Stimulated activated CD8-positive, alpha-beta memory T cell treated with anti-CD3 and anti-CD28 coated beads, Interleukin-7, amount 100 ng/mL, for 24 hours (primary cell): ENCODE measurements around the gene P2RY6.

Experiments
- DNase-seq: peaks from one replicate; pipeline ENCODE4 v3.0.0-alpha.2; 2020; ENCODE audit warnings: low read depth

P2RY6 gene

GRCh38 chr11:73317803-73318202 lies 45.7 kb downstream of the P2RY6 start:
- DNase-seq: no peak

- DNase-seq: no peak
These were observed 46.4 kb downstream of the P2RY6 start for GRCh38 chr11:73318501-73319011.

DNA sequence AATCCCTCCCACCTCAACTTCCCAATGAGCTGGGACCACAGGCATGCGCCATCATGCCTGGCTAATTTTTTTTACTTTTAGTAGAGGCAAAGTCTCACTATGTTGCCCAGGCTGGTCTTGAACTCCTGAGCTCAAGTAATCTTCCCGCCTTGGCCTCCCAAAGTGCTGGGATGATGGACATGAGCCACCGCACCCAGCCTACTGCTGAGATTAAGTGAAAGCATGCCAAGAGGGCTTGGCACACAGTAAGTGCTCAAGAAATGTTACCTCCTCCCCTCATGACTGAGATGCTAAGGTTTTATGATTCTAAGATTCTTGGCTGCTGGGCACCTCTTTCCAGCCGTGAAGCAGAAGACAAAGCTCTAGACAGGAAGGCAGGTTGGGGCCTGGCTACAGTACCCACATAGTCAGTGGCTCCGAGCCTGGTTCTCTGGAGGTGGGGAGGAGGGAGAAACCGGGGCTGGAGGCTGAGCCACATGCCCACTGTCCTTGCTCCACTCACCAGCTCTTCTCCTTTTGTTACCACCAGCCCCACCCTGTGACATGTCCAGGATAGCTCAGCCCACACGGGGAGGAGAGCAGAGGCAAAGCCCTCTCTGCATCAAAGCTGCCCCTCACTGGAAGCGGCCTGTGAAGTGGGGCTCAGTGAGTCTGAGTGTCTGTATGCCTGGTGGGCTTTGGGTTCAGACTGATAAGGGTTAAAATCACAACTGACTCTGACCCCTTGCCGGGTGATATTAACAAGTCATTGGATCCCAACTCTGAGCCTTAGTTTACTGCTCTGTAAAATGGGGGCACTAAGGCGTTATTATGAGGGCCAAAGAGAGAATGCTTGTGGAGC lies 48.8 kb downstream of the P2RY6 start:
- no peak for DNase-seq

- no peak for DNase-seq
These were observed 49.7 kb downstream of the P2RY6 start for GRCh38 chr11:73321604-73322381.

GRCh38 chr11:73322382-73323306 lies 50.5 kb downstream of the P2RY6 start:
- no peak for DNase-seq

DNA sequence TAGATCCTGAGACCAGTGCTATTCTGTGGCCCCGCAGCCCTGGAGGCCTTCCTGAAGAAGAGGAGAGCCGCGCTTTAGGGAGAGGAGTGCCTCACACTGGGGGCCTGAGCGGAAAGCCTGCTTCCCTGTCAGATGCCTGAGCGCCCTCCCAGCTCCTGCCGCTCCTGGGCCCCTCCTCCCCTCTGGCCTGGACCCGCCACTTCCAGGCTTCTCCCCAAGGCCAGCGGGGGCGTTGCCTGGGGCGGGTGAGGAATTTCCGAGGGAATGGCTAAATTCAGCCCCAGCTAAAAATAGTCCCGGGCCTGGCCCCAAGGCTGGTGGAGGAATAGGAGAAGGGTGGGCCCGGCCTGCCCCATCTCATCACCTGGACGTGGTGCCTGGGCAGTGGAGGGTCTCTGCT lies 51.3 kb downstream of the P2RY6 start:
- DNase-seq: no peak

DNA sequence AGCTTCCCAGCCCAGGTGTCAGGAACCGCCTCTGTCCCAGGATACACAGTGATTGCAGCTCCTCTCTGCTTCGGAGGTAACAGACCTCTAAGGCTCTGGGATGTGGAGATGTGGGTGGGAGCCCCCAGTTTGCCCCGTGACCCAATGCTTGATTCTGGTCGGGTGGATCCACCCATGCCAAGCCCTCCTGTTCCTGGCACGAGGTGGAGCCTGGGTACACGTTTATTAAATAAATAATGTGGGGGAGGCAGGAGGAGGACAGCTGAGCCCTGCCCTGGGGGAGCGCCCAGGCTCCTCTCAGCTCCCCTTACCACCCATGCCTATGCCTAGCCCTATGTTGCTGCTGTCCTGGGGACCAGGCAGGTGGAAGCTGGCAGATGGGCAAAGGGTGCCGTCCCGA lies 52.0 kb downstream of the P2RY6 start:
- no peak for DNase-seq

DNA sequence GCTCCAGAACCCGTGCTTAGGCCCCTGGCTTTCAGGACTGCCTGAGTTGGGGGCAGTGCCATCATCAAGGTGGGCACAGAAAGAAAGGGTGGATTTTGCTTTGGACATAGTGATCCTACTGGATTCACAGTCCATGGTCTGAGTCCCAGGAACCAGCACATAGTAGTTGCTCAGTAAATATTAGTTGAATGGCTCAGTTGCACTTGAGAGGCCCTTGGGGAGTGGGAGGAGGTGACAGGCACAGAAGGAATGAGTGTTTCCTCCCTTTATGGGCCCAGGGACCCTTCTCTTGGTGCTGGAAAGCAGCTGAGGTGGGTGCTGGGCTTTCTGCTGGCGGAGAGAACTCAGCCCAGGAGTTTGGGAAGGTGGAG lies 52.5 kb downstream of the P2RY6 start:
- DNase-seq: no peak

DNA sequence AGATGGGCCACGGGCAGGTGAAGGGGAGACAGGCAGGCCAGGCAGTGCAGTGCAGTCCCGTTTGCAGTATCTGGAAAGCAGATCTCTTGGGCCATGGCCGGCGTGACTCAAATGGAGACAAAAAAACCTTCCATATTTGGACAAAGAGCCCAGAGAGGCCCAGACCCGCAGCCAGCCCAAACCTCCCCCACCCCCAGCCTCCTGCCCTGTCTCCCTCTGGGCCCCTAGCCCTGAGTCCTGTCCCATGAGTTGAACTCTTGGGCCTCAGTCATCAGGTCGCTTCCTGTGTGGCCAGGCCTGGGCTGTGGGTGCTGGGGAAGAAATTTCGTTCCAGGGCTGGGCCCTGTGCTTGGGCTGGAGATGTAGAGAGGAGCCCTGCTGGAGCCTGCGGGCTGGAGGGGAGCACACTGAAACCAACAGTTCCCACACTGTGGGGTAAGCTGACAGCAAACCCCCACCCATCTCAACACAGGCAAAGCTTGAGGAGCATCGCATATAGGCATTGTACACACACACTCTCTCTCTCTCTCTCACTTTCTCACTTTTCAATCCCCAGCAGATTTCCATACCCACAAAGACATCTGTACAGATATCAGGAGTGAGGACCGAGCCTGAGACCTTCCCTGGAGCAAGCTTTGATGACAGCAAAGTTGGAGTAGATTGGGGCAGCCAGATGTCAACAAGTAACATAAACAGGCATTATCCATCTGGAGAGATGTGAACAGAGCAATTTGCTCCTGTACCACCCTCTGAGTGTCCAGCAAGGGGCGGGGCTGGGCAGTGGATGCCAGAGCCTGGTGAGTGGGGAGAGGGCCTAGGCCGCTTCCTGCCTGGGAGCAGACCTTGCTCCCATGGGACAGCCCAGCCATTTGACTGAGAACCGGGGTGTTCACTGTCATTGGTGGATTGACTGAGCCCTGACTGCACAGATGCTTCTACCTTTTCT lies 53.2 kb downstream of the P2RY6 start:
- no peak for DNase-seq

GRCh38 chr11:73326929-73327811 lies 55.0 kb downstream of the P2RY6 start:
- DNase-seq: no peak

- no peak for DNase-seq
These were observed 55.8 kb downstream of the P2RY6 start for GRCh38 chr11:73327812-73328364.

DNA sequence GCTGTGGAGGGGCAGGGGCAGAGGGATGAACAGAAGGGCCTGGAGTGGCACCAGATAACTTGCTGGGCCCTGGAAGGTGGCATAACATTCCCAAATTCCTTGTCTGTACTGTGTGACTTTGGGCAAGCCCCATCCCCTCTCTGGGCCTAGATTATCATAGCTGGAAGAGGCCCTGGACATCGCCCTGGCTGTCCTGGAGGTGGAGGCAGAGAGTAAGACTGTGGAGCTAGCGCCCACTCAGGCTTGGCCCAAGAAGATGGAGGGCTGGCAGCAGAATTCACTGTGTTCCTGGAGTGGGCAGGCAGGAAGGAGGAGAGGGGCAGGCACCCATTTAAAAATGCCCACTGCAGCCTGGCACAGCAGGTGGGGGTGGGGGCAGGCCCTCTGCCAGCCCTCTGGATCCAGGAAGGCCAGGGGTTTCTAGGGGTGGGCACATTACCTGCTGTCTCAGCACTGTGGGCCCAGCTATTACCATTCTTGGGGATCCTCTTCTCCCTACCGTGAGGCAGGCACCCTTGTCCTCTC lies 58.5 kb downstream of the P2RY6 start:
- no peak for DNase-seq

GRCh38 chr11:73331138-73331916 lies 59.2 kb downstream of the P2RY6 start:
- DNase-seq: no peak

DNA sequence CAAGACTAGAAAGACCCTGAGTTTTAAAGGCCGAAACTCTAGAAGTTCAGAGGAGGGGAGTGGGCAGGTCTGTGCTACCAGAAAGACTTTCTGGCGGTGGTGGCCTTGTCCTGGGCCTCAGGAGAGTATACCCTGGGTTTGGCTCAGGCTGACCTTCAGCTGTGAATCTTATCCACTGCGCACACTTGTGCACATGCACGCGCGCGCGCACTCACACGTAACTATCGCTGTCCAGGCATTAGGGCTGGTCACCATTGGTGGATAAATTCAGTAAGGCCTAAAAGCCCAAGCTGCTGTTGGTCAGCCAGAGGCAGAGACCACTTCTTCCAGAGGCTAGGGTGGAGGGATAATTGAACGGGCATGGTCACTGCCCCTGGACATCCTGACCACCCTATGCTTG lies 61.0 kb downstream of the P2RY6 start:
- no peak for DNase-seq

DNA sequence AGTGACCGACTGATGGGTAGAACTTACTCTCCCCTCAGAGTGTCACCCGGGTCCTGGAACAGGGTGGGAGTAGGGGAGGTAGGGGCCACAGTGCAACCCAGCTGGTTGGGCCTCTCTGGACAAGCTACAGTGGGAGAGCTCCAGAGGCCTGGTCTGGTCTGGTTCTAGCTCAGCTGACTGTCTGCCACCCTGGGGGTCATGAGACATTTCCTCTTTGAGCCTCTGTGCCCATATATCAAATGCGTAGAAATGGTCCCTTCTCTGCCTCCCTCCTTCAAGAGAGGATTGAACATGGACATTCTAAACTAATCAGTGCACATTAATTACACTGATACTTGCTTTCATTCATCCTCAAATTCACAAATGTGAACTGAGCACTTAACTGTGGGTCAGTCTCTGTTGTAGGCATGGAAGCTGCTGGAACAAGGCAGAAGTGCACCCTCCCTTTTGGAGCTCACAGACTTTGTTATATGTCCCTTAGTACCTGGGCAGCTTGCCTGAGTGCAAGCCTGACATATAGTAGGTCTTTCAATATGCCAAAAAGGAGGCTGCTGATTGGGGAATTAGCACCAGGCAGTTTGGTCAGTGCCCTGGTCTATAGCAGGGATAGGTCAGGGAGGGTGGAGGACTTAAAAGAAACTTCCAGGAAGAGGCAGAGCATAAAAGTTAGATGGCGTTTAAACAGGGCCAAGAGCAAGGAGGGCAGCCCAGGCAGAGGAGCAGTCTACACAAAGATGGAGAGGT lies 61.7 kb downstream of the P2RY6 start:
- DNase-seq: no peak

DNA sequence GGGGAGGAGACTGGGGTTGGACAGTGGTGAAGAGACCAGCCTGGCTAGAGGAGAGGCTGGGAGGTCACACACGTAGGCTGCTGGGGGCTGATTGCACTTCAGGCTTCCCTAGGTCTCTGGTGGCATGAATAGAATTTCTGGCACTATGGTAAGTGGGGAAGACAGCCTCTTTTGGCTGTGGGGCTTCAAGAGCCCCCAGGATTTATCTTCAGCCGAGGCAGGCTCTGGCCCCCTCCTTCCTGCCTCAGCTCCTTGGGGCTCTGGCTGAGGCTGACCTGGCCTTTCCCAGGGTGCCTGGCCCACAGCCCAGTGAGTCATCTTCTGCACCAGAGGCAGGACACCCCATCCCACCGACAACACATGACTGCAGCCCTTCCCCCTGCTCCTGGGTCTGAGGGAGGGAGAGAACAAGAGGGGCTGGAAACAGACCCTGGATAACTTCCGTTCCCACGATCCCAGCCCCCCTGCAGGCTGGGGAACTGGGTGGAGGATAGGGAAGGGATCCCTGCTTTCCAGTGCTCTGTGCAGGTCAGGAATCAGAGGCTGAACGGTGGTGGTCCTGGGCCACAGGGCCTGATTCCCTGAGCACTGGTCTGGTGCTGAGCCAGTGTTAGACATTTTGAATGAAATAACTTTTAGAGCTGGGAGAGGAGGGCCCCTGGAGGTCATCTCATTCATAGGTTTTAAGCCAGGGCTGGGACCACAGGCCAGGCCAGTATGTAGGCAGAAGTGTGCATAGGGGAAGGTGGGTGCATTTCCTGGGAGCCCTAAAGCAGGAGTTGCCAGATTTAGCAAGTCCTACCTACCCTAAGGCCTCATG lies 62.5 kb downstream of the P2RY6 start:
- no peak for DNase-seq
